NCI-H2196 treated with DMSO at 0.1 percent for 48 hours (cell line): ENCODE measurements around the gene P3H3.

Experiments used
- DNase-seq: peaks from one replicate; lab custom pipeline; 2025; ENCODE audit not compliant: unreplicated experiment; lab: John Stamatoyannopoulos, UW

P3H3 gene, protein sequence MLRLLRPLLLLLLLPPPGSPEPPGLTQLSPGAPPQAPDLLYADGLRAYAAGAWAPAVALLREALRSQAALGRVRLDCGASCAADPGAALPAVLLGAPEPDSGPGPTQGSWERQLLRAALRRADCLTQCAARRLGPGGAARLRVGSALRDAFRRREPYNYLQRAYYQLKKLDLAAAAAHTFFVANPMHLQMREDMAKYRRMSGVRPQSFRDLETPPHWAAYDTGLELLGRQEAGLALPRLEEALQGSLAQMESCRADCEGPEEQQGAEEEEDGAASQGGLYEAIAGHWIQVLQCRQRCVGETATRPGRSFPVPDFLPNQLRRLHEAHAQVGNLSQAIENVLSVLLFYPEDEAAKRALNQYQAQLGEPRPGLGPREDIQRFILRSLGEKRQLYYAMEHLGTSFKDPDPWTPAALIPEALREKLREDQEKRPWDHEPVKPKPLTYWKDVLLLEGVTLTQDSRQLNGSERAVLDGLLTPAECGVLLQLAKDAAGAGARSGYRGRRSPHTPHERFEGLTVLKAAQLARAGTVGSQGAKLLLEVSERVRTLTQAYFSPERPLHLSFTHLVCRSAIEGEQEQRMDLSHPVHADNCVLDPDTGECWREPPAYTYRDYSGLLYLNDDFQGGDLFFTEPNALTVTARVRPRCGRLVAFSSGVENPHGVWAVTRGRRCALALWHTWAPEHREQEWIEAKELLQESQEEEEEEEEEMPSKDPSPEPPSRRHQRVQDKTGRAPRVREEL

DNA sequence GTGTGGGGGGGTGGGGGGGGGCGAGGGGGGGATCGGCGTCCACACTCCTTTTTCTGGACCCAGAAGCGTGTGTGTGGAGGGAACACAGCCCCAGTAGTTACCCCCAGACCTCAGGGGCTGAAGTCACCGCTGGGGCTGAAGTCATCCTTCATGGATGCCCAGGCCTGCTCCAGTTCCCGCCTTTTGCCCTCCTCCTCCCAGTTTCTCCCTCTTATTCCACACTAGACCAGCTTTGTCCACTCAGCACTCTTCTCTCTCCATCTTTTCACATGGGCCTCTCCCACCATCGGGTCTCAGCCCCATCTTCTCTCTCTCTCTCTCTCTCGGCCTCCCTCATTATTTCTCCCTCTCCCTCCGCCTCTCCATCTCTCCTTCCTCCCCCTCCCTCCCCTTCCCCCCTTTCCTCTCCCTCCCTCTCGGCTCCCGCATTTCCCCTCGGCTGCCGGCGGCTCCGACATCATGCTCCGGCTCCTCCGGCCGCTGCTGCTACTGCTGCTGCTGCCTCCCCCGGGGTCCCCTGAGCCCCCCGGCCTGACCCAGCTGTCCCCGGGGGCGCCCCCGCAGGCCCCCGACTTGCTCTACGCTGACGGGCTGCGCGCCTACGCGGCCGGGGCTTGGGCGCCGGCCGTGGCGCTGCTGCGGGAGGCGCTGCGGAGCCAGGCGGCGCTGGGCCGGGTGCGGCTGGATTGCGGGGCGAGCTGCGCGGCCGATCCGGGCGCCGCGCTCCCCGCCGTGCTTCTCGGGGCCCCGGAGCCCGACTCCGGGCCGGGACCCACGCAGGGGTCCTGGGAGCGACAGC is at the start of gene P3H3:
P3H3 (plus strand) TSS at position 426 of the 799 bp plus-strand sequence; CDS start at position 460, 34 bp downstream.
- DNase-seq = no peak

DNA sequence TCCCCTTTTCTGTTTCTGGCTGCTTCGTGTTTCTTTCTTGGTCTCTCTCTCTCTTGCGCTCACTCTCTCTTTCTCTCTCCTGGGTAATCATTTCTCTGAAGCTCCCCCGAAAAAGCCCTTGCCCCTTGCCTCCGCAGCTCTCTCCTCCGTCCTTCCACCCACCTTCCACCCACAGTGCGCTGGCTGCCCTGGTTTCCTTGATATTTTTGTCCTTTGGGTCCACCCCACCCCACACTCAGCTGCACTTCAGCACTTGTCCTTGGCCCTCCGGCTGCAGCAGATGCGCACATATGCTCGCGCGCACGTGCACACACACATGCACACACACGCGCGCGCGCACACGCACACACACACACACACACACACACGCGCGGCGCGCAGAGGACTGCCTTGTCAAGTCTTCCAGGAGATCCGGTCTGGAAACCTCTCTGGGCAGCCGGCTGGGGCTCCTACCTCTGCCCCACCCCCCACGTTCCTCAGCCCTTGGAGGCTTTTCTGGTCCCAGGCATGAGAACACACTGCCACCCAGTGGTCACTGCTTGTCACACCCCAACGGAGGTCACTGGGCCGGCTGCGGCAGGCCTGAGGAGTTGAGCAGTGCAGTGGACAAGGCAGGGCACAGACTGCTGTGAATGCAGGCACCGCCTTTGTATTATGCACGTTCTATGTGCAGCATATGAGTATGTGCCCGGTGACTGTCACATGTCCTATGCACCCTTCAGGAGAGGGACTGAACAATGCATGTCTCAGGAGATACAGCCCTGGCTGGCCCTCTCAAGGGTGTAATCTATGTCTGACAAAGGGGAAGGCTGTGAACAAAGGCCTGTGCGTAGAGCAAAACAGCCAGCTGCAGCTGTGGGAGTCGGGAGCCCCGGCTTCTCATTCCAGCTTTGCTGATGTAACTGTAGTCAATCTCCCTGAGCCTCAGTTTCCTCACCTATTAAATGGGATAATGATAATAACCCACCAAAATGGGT is 49.3 kb upstream of the P3H3 start:
- DNase-seq = peak; percentile 76

DNA sequence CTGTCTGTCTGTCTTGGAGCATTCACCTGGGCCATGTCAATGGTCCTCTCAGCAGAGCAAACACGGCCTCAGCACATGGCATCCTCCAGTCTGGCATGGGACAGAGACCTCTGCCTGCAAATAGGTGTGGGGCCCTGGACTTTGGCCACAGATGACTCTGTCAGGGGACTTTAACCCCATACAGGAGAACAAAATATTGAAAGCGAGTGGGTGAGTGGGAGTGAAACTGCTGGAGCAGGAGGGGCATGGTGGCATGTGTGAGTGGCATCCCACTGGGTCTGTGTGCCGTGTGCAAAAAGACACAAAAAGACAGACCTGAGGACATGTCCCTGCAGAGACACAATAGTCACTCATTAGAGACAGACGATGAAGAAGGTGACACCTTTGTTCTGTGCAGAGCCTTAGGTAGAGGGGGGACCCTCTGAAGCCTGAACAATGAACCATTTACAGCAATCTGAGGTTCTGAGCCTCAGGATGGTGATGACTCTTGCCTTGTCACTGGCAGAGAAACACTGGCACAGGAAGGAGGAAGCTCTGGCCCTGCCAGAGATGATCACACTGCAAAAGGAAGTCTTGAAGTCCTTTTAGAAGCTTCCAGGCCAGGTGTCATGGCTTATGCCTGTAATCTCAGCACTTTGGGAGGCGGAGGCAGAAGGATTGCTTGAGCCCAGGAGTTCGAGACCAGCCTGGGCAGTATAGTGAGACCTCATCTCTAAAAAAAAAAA is 48.3 kb upstream of the P3H3 start:
- DNase-seq = no peak

DNA sequence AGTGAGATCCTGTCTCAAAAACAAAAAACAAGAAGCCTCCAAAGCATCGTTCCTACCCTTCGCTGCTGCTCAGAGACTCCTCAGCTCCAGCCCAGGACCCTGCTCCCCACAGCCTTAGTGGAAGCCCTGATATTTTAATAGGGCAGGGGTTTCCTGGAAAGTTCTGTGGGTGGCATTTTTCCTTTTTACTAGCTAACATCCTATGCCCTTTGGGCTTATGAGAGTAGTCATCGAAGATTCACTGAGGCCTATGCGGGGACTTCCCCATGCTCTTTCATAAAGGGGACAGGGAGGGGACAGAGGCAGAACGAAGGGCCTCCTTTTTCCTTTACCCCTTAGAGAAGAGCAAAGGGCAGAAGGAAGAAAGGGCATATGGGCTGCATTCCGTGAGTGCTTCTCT is 47.6 kb upstream of the P3H3 start:
- no peak for DNase-seq

DNA sequence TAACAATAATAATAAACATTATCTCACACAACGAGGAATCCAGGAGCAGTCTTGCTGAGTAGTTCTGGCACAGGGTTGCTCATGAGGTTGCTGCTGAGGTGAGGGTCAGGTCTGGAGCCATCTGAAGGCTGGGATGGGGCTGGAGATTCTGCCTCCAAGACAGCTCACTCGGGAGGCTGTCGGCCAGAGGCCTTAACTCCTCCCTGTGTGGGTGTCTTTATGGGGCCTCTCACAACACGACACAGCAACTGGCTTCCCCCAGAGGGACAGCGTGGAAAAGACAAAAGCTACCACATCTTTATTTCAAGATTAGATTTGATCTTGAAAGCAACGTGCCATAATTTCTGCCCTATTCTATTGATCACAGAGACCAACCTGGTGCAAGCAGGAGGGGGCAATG is 46.1 kb upstream of the P3H3 start:
- no peak for DNase-seq

DNA sequence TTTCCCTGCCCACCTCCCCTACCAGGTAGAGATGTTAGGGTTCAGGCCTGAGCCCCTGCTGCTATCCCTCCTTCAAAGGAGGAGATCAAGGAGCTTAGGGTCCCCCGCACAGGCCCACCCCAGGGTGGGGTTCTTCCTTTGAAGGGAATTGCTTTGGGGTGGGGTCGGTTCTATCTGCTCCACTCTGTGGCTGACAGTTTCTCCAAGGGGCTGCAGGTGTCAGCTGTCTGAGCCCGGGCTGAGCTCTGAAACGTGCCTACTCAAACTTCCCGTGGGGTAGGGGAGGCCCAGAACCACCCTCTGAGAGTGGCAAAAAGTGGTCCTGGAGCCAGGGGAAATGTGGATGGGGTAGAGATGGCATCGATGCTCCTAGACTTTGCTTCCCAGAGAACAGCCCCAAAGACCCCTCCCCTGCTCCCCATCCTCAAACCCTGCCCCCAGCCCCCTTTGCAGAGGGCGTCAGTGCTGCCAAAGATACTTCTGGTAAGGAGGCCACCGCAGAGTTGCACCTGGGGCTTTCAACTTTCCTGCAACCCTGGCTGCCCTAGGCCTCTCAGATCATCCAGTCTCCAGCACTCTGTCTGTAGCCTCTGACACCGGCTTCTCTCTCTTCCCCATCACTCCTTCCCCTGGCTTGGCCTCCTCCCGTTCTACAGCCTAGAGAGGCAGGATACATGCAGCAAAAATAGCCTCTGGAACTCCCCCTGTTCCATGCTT is 45.2 kb upstream of the P3H3 start:
- no peak for DNase-seq

DNA sequence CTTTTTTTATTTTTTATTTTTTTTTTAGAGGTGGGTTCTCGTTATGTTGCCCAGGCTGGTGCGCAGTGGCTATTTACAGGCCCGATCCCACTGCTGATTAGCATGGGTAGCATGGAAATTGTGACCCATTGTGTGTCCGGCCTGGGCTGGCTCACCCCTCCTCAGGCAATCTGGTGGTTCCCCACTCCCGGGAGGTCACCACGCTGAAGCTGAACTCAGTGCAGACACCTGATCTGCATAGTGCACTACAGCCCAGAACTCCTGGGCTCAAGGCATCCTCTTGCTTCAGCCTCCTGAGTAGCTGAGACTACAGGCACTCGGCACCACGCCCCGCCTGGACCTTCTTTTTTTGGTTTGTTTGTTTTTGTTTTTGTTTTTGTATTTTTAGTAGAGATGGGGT is 44.4 kb upstream of the P3H3 start:
- DNase-seq = no peak

DNA sequence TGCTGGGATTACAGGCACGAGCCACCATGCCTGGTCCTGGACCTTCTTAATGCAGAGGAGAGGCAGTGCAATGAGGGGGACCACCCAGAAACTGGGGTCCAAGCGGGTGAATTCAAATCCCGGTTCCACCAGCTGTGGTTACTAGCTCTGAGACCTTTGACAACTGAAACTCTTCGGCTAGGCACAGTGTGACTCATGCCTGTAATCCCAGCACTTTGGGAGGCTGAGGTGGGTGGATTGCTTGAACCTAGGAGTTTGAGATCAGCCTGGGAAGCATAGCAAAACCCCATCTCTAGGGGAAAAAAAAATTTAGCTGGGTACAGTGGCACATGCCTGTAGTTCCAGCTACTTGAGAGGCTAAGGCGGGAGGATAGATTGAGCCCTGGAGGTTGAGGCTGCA is 43.9 kb upstream of the P3H3 start:
- no peak for DNase-seq

DNA sequence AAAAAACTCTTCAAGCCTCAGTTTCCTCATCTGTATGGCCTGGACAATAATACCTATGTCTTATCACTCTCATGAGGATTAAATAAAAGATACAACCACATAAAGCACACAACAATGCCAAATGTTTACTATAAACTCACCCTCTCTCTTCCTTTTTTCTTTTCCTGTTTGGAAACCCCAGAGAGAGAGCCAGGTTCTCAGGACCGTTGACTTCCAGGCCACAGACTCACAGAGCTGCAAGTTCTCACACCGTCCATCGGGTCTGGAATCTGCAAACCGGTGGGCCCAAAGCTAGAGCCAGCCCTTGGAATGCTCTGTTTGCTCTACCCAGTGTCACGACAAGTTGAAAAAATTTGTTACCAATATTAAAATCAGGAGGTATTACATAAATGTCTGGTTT is 43.4 kb upstream of the P3H3 start:
- DNase-seq = no peak

DNA sequence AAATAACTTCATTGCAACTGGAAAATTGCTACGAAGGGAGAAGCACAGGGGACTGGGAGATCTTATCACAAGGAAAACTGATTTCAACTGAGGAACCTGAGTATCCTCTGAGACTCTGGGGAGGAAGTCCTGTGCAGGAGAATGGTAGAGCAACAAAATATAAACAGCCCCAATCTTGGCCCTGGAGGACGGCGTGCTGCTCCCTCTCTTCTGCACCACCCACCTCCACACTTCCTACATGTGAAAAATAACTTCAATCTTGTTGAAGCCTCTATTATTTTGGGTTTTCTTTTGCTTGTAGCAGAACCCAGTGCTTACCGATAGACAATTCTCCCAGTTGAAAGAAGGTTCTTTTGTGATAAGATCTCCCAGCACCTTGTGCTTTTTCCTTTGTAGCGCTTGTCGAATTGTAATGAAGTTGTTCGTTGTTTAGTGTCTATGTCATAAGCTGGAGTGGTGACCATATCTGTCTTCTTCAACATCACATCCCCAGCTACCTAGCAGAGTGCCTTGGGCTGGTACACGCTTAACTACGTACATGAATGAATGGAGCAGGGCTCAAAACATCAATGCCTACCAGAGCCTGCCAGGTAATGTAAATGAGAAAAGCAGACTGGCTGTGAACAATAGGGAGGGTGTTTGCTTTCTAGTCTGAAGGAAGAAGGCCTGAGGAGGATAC is 41.7 kb upstream of the P3H3 start:
- no peak for DNase-seq

DNA sequence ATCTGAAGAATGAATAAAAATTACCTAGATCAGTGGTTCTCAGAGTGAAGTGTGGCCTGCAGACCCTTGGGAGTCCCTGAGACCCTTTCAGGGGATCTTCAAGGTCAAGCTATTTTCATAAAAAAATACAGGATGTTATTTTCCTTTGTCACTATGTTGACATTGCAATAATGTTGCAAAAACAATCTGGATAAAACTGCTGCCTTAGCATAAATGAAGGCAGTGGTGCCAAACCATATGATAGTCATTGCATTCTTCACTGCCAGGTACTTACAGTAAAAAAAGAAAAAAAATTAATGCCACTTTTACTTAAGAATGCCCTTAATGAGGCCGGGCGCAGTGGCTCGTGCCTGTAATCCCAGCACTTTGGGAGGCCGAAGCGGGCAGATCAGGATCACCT is 40.9 kb upstream of the P3H3 start:
- no peak for DNase-seq

DNA sequence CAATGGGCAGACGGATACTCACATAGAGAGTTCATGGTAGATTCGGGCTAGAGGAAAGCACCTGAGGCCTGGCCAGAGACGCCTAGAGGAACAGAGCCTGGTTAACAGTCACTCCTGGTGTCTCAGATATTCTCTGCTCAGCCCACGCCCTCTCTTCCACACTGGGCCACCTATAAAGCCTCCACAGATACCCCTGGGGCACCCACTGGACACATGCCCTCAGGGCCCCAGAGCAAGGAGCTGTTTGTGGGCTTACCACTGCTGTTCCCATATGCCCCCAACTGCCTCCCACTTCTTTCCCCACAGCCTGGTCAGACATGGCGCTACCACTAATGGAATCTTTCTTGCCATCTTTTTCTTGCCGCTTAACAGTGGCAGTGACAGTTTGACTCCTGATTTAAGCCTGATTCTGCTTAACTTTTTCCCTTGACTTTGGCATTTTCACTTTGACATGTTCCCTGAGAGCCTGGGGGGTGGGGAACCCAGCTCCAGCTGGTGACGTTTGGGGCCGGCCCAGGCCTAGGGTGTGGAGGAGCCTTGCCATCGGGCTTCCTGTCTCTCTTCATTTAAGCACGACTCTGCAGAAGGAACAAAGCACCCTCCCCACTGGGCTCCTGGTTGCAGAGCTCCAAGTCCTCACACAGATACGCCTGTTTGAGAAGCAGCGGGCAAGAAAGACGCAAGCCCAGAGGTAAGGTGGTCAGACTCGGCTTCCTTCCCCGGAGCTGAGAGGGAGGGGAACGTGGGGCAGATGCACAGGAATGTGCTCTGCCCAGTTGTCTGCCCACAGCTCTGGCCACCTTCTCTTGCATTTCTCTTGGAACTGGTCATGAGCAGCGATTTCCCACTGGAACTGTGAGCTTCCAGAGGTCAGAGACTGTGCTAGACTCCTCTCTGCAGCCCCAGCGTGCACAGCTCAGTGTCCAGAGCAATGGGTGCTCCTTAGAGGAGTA is 39.0 kb upstream of the P3H3 start, which contains the start of gene CD4:
CD4 (plus strand) TSS at position 557 of the 953 bp plus-strand sequence. CDS start 10,611 bp downstream, outside the sequence.
- no peak for DNase-seq

DNA sequence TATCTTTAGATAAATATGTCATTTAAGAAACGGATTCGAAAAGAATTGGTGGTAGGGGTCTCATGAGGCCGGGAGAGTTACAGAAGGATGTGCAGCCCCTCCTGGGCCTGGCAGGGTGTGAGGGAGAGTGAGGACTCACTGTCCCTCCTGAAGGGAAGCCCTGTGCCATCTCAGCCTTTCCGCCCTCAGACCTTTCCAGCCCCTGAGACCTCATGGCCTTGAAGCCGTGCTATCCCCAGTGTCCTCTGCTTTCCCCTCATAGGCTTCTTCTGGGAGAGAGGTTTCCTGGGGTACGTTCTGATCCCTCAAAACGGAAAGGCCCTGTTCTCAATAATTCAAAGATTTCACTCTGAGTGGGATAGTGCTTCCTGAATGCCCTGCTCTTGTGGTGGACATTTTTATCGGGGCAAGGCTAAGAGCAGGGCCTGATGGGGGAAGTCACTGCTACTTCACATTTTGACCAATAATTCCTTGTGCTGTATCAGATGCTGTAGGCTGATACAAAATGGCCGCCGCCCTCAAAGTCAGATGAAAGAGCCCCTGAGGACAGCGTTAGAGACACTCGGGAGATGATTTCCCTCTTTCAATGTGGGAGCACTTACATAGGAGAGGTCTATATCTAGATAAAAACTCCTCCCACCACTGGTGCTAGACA is 37.6 kb upstream of the P3H3 start:
- no peak for DNase-seq

DNA sequence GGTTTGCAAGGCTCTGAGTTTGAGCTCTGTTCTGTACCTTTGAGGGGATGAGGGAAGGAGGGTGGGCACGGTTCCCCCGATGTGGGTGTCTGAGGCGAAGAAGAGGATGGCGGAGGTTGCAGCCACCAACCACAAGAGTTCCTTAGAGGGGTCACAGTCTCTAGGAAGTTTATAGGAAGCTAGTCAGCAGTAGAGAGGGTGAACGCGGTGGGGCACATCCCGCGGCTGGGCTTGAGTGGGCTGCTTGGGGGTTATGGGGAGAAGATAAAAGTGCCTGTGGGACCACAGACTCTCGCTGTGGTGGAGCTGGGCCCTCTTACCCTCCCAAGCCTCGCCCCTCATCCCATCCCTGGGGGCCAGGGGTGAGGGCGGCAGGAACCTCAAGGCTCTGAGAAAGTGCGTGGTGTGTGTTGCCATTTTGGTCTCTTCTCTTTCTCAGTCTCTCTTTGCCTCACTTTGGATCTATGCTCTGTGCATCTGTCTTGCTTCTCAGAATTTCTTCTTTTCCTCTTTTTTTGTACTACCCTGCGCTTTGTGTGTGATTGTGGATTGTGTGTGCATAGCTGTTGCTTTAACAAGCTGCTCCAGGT is 36.2 kb upstream of the P3H3 start:
- no peak for DNase-seq

DNA sequence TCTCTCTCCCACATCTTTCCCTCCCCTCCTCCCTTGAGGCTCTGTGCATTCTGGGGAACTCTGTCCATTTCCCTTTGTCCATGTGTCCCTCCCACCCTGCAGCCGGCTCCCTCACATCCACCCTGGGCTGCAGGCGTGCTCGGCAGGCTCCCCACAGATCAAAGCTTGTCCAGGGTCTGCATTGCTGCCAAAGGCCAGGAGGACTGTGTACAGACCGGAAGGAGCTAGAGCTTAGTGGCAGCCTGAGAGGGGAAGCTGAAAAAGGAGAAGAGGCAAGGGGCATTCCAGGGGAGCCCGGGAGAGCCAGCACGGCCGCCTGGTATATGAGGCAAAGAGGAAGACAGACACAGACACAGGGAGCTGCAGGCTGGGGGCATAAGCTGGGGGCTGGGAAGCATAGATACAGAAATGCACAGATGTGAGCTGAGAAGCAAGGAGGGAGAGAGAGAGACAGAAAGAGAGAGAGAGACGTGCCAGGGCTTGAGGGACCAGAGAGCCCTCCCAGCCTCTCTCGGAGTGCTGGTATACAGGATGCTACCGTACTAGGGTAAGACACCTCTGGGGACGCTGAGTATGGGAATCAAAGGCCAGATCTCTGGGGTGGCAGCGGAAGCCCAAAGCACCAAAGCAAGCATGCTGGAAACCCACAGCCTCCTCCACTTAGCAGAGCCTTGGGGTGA is 35.5 kb upstream of the P3H3 start:
- DNase-seq = no peak

DNA sequence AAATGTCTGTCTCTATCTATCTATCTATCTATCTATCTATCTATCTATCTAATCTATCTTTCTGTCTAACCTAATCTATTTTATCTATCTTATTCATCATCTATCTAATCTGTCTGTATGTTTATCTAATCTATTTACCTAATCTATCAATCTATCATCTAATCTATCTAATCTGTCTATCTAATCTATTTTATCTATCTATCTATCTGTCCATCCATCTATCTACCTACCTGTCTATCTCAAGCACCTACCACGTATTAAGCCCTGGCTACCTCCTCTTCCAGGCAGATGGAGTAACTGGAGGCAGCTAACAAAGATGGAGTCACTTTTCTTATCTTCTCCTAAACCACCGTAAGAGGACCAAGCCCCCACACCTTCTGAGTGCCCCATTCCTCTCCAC is 33.1 kb upstream of the P3H3 start:
- no peak for DNase-seq
